ENCODE results near the gene CRYBB3. TPM values are rescaled to one million over a fixed set of nuclear protein-coding genes. Genes with fewer than 3 reads are reported as not detected.

CRYBB3 gene
- total and polyA plus RNA-seq, 9 donors, result 0.30 to 0.69 TPM; not detected in 7

GRCh38 chr22:25219211-25219689, 19.6 kb downstream of the CRYBB3 start, which contains the start of gene CRYBB2:
Gene CRYBB2 (plus strand): TSS chr22:25219639. CDS start chr22:25221430, 1,791 bp downstream.
- Histone ChIP-seq H3K27me3 (no peaks in the 10 kb centered on the region), H3K4me3 (no peak within 1 kb of the TSS), H3K36me3 (no peaks in the 10 kb centered on the region), H3K27ac (no peak within 1 kb of the TSS), H3K9me3 (no peaks in the 10 kb centered on the region), H3K4me1 (ENCODE audit: insufficient read depth) (no peaks in the 10 kb centered on the region)
- DNase-seq, result no peak
- 84 to 86% (median 85%) methylated on average over 19 of the region's 19 CpGs for WGBS, 3 donors
- TF ChIP-seq EP300 (IDR thresholded peaks at IDR 0.05), result no peak
- TF ChIP-seq POLR2A (IDR thresholded peaks at IDR 0.05), result no peak
- TF ChIP-seq CTCF (IDR thresholded peaks at IDR 0.05), result no peak
- intact Hi-C loops (cut with DNase I), result no loop called here

GRCh38 chr22:25219948-25220442, 20.3 kb downstream of the CRYBB3 start:
- no peak overlapping the region for H3K4me3 ChIP-seq
- intact Hi-C loops (cut with DNase I), result no loop called here
- TF ChIP-seq EP300 (IDR thresholded peaks at IDR 0.05) (no peak), CTCF (IDR thresholded peaks at IDR 0.05) (no peak), POLR2A (IDR thresholded peaks at IDR 0.05) (no peak)
- no peaks in the 10 kb centered on the region for H3K27me3 ChIP-seq
- no peak overlapping the region for H3K27ac ChIP-seq
- no peaks in the 10 kb centered on the region for H3K36me3 ChIP-seq
- H3K4me1 ChIP-seq (ENCODE audit: insufficient read depth), result no peaks in the 10 kb centered on the region
- 57 to 64% (median 63%) methylated on average over 4 of the region's 4 CpGs for WGBS, 3 donors
- DNase-seq, result no peak
- no peaks in the 10 kb centered on the region for H3K9me3 ChIP-seq

- TF ChIP-seq EP300 (IDR thresholded peaks at IDR 0.05) (no peak), CTCF (IDR thresholded peaks at IDR 0.05) (no peak), POLR2A (IDR thresholded peaks at IDR 0.05) (no peak)
- no peak for DNase-seq
- Histone ChIP-seq H3K4me3 (no peak overlapping the region), H3K4me1 (ENCODE audit: insufficient read depth) (no peaks in the 10 kb centered on the region), H3K27me3 (no peaks in the 10 kb centered on the region), H3K36me3 (no peaks in the 10 kb centered on the region), H3K9me3 (no peaks in the 10 kb centered on the region), H3K27ac (no peak overlapping the region)
- 71 to 85% (median 76%) methylated on average over 8 of the region's 8 CpGs for WGBS, 3 donors
- intact Hi-C loops (cut with DNase I), result no loop called here
Measured at GRCh38 chr22:25221790-25222189, 22.1 kb downstream of the CRYBB3 start.

- H3K4me3 ChIP-seq, result no peak overlapping the region
- no peaks in the 10 kb centered on the region for H3K27me3 ChIP-seq
- no peak for TF ChIP-seq CTCF (IDR thresholded peaks at IDR 0.05)
- TF ChIP-seq POLR2A (IDR thresholded peaks at IDR 0.05), result no peak
- TF ChIP-seq EP300 (IDR thresholded peaks at IDR 0.05), result no peak
- no peaks in the 10 kb centered on the region for H3K9me3 ChIP-seq
- H3K36me3 ChIP-seq, result no peaks in the 10 kb centered on the region
- intact Hi-C loops (cut with DNase I), result no loop called here
- WGBS, 3 donors, result 70 to 77% (median 72%) methylated on average over 12 of the region's 12 CpGs
- H3K4me1 ChIP-seq (ENCODE audit: insufficient read depth), result no peaks in the 10 kb centered on the region
- DNase-seq, result no peak
- no peak overlapping the region for H3K27ac ChIP-seq
Measured at GRCh38 chr22:25223269-25223850, 23.7 kb downstream of the CRYBB3 start.
